GM18526 (cell line): ENCODE measurements around the gene OR5A1.

Source experiments
- POLR2A ChIP-seq: IDR thresholded peaks from 3 replicates; pipeline ENCODE4 v1.6.1; 2011; ENCODE audit not compliant: insufficient read length; ENCODE audit errors: extremely low read depth

Gene OR5A1

DNA sequence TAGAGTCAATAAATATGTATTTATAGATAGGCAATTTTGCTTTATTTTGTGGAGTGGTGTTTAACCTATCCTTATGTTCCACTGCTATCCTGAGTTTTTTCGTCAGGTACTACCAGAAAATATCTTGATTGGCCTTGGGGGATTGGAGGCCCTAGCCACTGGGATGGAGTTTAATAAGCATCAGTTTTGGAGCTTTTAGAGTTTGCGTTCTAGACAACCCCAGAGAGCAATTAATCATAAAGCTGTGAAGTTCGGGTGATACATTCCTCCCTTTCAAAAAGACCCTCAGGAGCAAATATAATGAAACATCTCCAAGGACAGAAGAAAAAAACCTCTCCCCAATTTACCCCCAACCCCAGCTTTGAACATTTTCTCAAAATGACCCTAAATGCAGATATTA is at the start of gene OR5A1:
Gene OR5A1 (plus strand): TSS at position 301 of the 400 bp plus-strand sequence. CDS start 6,700 bp downstream, outside the sequence.
- no peak for TF ChIP-seq POLR2A

DNA sequence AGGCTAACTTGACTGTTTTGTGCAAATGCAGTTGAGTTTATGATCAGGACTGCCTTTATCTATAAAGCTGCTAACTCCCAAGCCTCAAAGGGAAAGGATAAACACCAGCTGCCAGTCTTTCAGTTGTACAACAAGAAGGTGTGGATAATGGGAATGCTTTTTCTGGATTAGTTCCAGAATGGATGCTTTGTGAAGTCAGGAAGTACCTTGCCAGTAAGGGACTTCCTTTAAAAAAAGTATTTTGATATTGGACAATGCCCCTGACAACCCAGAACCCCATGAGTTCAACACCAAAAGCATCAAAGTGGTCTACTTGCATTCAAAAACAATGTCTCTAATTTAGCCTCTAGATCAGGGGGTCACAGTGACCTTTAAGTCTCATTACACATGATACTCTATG is 42.1 kb upstream of the OR5A1 start:
- TF ChIP-seq POLR2A, result no peak

DNA sequence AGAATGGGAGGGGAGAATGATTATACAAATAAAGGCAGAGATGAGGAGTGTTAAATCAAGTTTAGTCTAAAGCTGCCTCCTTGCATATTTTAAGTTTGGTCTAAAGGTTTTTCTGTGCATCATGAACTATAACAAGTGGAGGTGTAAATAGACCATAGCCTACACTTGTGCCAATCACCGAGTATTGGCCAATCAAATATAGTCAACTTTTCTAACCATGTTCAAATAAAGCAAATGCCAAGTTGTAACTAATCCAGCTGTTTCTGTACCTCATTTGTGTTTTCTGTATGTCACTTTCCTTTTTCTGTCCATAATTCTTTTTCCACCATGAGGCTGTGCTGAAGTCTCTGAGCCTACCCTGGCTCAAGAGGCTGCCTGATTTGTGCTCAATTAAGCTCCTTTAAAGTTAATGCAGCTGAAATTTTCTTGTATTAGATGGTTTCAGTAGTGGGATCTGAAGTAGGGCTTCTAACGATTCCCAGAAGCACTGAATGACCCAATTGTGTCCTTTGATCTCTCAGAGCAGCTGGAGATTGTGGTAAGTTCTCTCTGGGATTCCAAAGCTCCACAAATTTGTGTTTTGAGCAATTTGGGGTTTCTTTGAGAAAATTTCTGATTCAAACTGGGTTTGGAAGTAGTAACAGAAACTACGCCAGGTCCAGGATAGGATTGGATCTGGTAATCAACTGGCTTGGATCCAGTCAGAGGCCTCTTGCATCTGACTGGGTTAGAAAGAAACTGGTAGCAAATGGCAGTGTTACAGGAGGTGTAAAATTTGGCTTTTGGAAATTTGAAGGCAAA is 35.6 kb upstream of the OR5A1 start:
- no peak for TF ChIP-seq POLR2A

GRCh38 chr11:59401262-59401552 is 35.1 kb upstream of the OR5A1 start:
- TF ChIP-seq POLR2A, result no peak

GRCh38 chr11:59403546-59403945 is 32.7 kb upstream of the OR5A1 start:
- TF ChIP-seq POLR2A, result no peak

DNA sequence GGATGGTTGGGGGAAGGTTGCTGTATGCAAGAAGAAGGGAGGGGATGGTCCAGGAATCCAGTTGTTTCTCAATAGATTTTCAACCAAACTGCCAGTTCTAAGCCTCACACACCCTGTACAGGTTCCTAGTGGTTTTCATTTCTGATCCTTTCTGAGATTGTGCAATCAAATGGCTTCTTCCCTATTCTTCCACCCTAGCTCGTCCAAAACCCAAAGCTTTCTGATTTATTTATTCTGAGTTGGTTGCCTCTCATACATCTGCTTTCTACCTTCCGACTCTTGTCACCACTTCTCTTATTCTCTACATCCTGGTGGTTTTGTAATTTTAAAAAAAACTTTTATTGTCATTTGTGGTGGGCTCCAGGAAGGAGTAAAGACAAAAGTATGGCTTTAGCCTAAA is 22.6 kb upstream of the OR5A1 start:
- no peak for TF ChIP-seq POLR2A

DNA sequence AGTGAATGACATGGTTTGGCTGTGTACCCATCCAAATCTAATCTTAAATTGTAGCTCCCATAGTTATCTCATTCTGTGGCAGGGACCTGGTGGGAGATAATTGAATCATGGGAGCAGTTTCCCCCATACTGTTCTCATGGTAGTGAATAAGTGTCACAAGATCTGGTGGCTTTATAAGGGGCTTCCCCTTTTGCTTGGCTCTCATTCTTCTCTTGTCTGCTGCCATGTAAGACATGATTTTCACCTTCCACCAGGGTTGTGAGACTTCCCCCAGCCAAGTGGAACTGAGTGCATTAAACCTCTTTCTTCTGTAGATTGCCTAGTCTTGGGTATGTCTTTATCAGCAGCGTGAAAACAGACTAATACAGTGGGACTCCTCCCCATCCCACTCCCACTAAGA is 21.2 kb upstream of the OR5A1 start:
- TF ChIP-seq POLR2A, result no peak

DNA sequence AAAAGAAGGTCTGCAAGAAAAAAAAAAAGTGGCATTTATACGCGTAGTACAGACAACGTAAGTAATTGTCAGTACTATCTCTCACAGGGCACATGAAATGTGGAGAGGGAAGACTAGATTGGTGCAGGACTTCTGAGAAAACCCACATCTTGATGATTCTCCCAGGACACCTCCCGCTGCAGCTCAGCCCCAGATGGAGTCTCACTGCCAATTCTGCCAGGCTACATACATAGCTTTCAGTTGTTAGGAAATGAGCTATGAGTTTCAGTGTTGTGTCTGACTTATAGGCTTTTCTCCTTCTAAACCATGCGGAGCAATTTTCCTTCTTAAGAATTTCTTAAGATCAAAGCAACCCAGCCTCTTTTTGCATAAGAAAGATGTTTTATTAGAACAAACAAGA is 19.7 kb upstream of the OR5A1 start:
- TF ChIP-seq POLR2A, result no peak

- no peak for TF ChIP-seq POLR2A
These were observed 19.2 kb upstream of the OR5A1 start for GRCh38 chr11:59417023-59417422.

GRCh38 chr11:59418156-59418555 is 18.1 kb upstream of the OR5A1 start:
- TF ChIP-seq POLR2A, result no peak

- TF ChIP-seq POLR2A, result no peak
These were observed 12.4 kb upstream of the OR5A1 start for GRCh38 chr11:59423835-59424234.

GRCh38 chr11:59425131-59425530 is 11.1 kb upstream of the OR5A1 start:
- no peak for TF ChIP-seq POLR2A

- no peak for TF ChIP-seq POLR2A
These were observed 9.8 kb upstream of the OR5A1 start, which contains the start of gene OR5A2 for GRCh38 chr11:59426361-59427067. Gene OR5A2 (minus strand): TSS chr11:59426413. CDS start chr11:59422953, 3,460 bp downstream.

DNA sequence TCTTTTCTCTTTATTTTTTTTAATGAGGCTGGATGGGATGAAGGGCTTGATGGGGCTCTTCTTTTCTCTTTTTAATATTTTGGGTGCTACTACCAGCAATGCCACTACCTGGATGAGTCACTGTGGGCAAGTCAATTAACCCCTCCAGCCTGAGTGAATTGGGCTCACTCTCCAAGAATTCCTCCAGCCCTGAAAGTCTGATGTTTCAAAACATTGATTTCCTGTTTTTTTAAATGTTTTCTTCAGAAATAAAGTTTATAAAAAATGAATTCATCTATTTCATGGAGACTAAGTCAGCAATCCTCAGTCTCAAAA is 9.2 kb upstream of the OR5A1 start:
- no peak for TF ChIP-seq POLR2A

DNA sequence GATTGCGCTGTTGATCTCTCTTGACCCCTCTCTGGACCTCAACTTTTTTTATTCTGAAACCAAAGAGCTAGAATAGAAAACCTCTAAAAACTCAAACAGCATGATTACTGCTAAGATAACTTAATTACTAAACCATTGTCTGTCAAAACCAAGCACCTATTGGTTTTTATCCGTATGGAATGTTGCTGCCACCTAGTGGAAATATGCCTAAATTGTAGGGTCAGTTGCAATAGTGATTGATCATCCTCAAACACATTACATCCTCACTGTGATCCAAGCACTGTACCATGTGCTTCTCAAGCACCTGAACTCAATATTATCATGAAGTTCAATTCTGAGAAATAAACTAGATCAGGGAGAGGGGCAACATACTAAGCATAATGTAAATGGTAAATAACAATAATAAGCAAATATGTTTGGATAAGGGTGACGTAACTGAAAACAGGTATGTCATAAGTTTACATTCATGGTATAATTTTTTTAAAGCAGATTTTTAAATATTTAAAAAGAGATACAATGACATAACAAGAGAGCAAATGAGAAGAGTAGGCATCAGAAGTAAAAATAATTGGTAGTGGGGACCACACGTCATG is 6.2 kb upstream of the OR5A1 start:
- no peak for TF ChIP-seq POLR2A

- TF ChIP-seq POLR2A, result no peak
These were observed 1.5 kb downstream of the OR5A1 start for GRCh38 chr11:59437770-59438169.
